ENCODE data around the gene SLC35G6. TPM values are rescaled to one million over a fixed set of nuclear protein-coding genes. Genes with fewer than 3 reads are reported as not detected.
A peak's percentile ranks its signal among the peaks of the same experiment; 100 is the strongest.

SLC35G6 gene
- polyA plus RNA-seq, 2 of the 4 experiments (the other 2 are of a cell fraction): not detected

GRCh38 chr17:7436556-7437368 is 44.5 kb upstream of the SLC35G6 start (continued):
- TF ChIP-seq EHMT2 (IDR thresholded peaks at IDR 0.05; ENCODE audit: low read depth) (no peak), POLR2A (IDR thresholded peaks at IDR 0.05; ENCODE audit: low read length) (no peak), JUN (IDR thresholded peaks at IDR 0.05) (peak in 1 of 2 experiments; percentile 75; a peak in 2 of 5 replicates), CBX2 (IDR thresholded peaks at IDR 0.05; ENCODE audit: borderline replicate concordance, low read depth) (no peak), ELK1 (IDR thresholded peaks at IDR 0.05; ENCODE audit: low read depth, low read length) (no peak), HEYL (CRISPR knock-in tag; IDR thresholded peaks at IDR 0.05) (no peak), PBX3 (IDR thresholded peaks at IDR 0.05) (no peak; the same call in 1 of the 2 replicates), SREBF2 (IDR thresholded peaks at IDR 0.05) (no peak), NR3C1 (IDR thresholded peaks at IDR 0.05) (no peak), MYC (IDR thresholded peaks at IDR 0.05; ENCODE audit: borderline replicate concordance, low read length) (peak; percentile 100), HOXB5 (CRISPR knock-in tag; IDR thresholded peaks at IDR 0.05) (no peak), HOXB13 (CRISPR knock-in tag; IDR thresholded peaks at IDR 0.05; ENCODE audit: low read depth) (no peak), RAD21 (conservative IDR thresholded peaks at IDR 0.05 in 1 of 2, IDR thresholded peaks at IDR 0.05 in 1 of 2) (peak; percentile 75 to 95), ZFP36 (IDR thresholded peaks at IDR 0.05; ENCODE audit: borderline replicate concordance, partially characterized antibody) (no peak), NPAS2 (CRISPR knock-in tag; IDR thresholded peaks at IDR 0.05; ENCODE audit: borderline replicate concordance) (peak; percentile 75; the same call in 1 of the 2 replicates), NFE2L2 (conservative IDR thresholded peaks at IDR 0.05; ENCODE audit: low read length) (no peak), ZNF302 (CRISPR knock-in tag; IDR thresholded peaks at IDR 0.05) (no peak), RNF2 (IDR thresholded peaks at IDR 0.05; ENCODE audit: borderline replicate concordance, low read depth) (no peak; the same call in 1 of the 2 replicates), BCL3 (IDR thresholded peaks at IDR 0.05) (no peak), CBX8 (IDR thresholded peaks at IDR 0.05) (no peak)

- FAIRE-seq: no peak
- peak overlapping the region; percentile 86 for H3K4me2 ChIP-seq
- DNase-seq (ENCODE audit: low read depth in 1 of 2, low spot score in 1 of 2): no peak
- H3K27ac ChIP-seq: peak overlapping the region in 1 of 2 experiments; percentile 71; a peak in 3 of 6 replicates
- ChIA-PET POLR2A (interaction anchor here (0.6 to 3.0 kb wide), 12 partner anchors 17 to 250 kb away, joined by 3 to 31 read pairs (median 4); partner anchors contain the start of genes PLSCR3, POLR2A, SLC35G6 and TMEM256), CTCF (interaction anchor here (0.6 to 17.0 kb wide), 59 partner anchors 12 to 301 kb away, joined by 3 to 342 read pairs (median 7); partner anchors contain the start of genes CHRNB1, KCTD11, NLGN2 and PLSCR3)
- WGBS (ENCODE audit: missing lambda C conversion rate): 51% methylated on average over 27 of the region's 31 CpGs
- TF ChIP-seq RNF2 (IDR thresholded peaks at IDR 0.05; ENCODE audit: borderline replicate concordance, low read depth) (peak; percentile 88; the same call in 1 of the 2 replicates), MAFK (IDR thresholded peaks at IDR 0.05; ENCODE audit: partially characterized antibody) (peak; percentile 2), HES2 (IDR thresholded peaks at IDR 0.05) (no peak)
- H3K4me3 ChIP-seq: peak overlapping the region; percentile 55; the same call in 2 of the 3 replicates
- no peaks in the 10 kb centered on the region for H3K9me3 ChIP-seq
- peaks cover 31% of the 10 kb centered on the region for H3K4me1 ChIP-seq
- no peak for ATAC-seq
Measured at GRCh38 chr17:7437369-7437863, 43.8 kb upstream of the SLC35G6 start.

Measured in A549 (cell line).